IPS DF 6.9 (cell line): ENCODE results near the gene CCNT1.
"Not testable (repeated sequence)": the region's sequence is repeated elsewhere in the genome, so short reads cannot be mapped to it uniquely, and the experiment has no call there.

Experiments used
- DNase-seq: peaks from one replicate; pipeline ENCODE4 v3.0.0-alpha.2; 2013; ENCODE audit warnings: low read depth, low spot score
- H3K27ac ChIP-seq: one replicate; pipeline ENCODE4 v1.5.1; 2013; ENCODE audit warnings: low read length, control low read depth
- H3K27me3 ChIP-seq: 2 replicates; pipeline ENCODE4 v1.6.1; 2013; ENCODE audit warnings: mild to moderate bottlenecking, low read length; ENCODE audit not compliant: control insufficient read depth, insufficient read depth
- H3K36me3 ChIP-seq: 2 replicates; pipeline ENCODE4 v1.6.1; 2013; ENCODE audit warnings: low read length; ENCODE audit not compliant: control insufficient read depth, insufficient read depth
- H3K4me1 ChIP-seq: 2 replicates; pipeline ENCODE4 v1.6.1; 2013; ENCODE audit warnings: low read length; ENCODE audit not compliant: control insufficient read depth, insufficient read depth
- H3K4me3 ChIP-seq: 2 replicates; pipeline ENCODE4 v1.5.1; 2013; ENCODE audit warnings: mild to moderate bottlenecking, low read length
- H3K9me3 ChIP-seq: 2 replicates; pipeline ENCODE4 v1.6.1; 2013; ENCODE audit warnings: low read length, inconsistent platforms; ENCODE audit not compliant: control insufficient read depth, insufficient read depth
- WGBS: extraction: QIAGEN DNeasy Blood & Tissue Kit; methylation state at CpG from one replicate; pipeline ENCODE4 v1.1.7; 2013; ENCODE audit warnings: mixed read lengths, missing lambda C conversion rate; ENCODE audit not compliant: insufficient read length, insufficient coverage; 5-methylcytosine and 5-hydroxymethylcytosine counted together

The CCNT1 gene

GRCh38 chr12:48643011-48643410 lies 73.5 kb downstream of the CCNT1 start:
- no peaks in the 10 kb centered on the region; the same call in 1 of the 2 replicates for H3K9me3 ChIP-seq
- peaks cover 3% of the 10 kb centered on the region; the same call in 1 of the 2 replicates for H3K36me3 ChIP-seq
- H3K27me3 ChIP-seq, result no peaks in the 10 kb centered on the region
- no peak overlapping the region for H3K4me3 ChIP-seq
- DNase-seq, result no peak
- H3K4me1 ChIP-seq, result no peaks in the 10 kb centered on the region
- WGBS, result no CpG with 5 or more reads among the region's 2 CpGs
- no peak overlapping the region for H3K27ac ChIP-seq

- not testable (repeated sequence) for DNase-seq, H3K27me3 ChIP-seq, H3K4me3 ChIP-seq, H3K36me3 ChIP-seq, H3K27ac ChIP-seq, H3K4me1 ChIP-seq, H3K9me3 ChIP-seq
- WGBS, result no CpG with 5 or more reads among the region's 54 CpGs
Observed at GRCh38 chr12:48641752-48642555, 74.6 kb downstream of the CCNT1 start.

DNA sequence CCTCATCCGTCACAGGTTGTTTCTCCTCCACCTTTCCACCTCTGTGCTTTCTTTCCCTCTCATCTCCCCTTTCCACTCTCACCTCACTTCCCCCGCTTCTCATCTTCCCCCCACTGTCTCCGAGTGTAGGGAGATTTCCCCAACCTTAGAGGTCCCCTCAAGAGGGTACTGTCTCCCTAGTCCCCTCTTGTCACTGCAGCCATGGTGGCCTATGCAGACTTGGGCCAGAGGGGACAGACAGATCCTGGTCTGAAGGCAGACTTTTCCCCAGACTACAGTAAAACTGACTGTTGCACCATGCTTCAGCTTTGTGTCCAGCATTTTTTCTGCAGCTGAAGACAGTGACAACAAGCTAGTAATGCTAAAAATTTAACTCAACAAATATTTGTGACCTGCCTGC lies 75.7 kb downstream of the CCNT1 start:
- Histone ChIP-seq H3K4me3 (no peak overlapping the region), H3K9me3 (no peaks in the 10 kb centered on the region; the same call in 1 of the 2 replicates), H3K27ac (no peak overlapping the region), H3K27me3 (no peaks in the 10 kb centered on the region), H3K4me1 (no peaks in the 10 kb centered on the region), H3K36me3 (peaks cover 3% of the 10 kb centered on the region; the same call in 1 of the 2 replicates)
- WGBS, result 100% methylated on average over 1 of the region's 3 CpGs
- no peak for DNase-seq

DNA sequence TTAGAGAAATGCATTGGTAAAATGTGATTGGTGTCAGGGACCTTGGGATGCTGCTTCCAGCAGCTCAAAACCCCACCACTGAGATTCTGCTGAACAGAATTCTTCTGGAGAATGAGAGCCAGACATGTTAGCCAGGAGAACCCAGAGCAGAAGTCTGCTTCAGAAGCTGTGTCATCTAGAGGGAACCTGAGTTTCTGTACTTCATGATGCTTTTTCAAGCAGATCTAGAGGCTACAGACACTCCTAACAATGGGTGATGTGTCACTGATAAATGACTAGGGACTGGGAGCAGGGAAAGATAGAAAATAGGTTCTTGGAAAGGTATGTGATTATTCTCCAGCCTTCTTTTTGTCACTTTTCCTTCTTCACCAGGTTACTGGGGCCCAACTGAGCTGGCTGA lies 76.1 kb downstream of the CCNT1 start:
- Histone ChIP-seq H3K36me3 (peaks cover 3% of the 10 kb centered on the region; the same call in 1 of the 2 replicates), H3K4me3 (no peak overlapping the region), H3K4me1 (no peaks in the 10 kb centered on the region), H3K27me3 (no peaks in the 10 kb centered on the region), H3K27ac (no peak overlapping the region), H3K9me3 (no peaks in the 10 kb centered on the region; the same call in 1 of the 2 replicates)
- DNase-seq, result no peak
